ENCODE measurements around the gene POLDIP3.
"Not testable (repeated sequence)": the region's sequence is repeated elsewhere in the genome, so short reads cannot be mapped to it uniquely, and the experiment has no call there.

POLDIP3 gene

GRCh38 chr22:42577141-42577540 is 37.5 kb downstream of the POLDIP3 start:
- not testable (repeated sequence) for H3K9me3 ChIP-seq (ENCODE audit: control insufficient read depth in 2 of 2, low read length in 2 of 2); H3K9ac ChIP-seq (ENCODE audit: low read depth in 1 of 2, low read length in 2 of 2); H3K4me1 ChIP-seq (ENCODE audit: control insufficient read depth in 2 of 2, insufficient read depth in 2 of 2, low read length in 2 of 2); H3K4me3 ChIP-seq (ENCODE audit: low read length in 2 of 2); H3K27ac ChIP-seq (ENCODE audit: low read depth in 2 of 2, low read length in 2 of 2); H3K27me3 ChIP-seq (ENCODE audit: control insufficient read depth in 2 of 2, insufficient read depth in 2 of 2, low read length in 2 of 2)
- H3K36me3 ChIP-seq (ENCODE audit: control insufficient read depth in 2 of 2, insufficient read depth in 2 of 2, low read length in 2 of 2) = peaks cover 9 to 20% of the 10 kb centered on the region in 2 donors

GRCh38 chr22:42575996-42576574 is 38.6 kb downstream of the POLDIP3 start:
- not testable (repeated sequence) for H3K4me3 ChIP-seq (ENCODE audit: low read length in 2 of 2); H3K27ac ChIP-seq (ENCODE audit: low read depth in 2 of 2, low read length in 2 of 2); H3K27me3 ChIP-seq (ENCODE audit: control insufficient read depth in 2 of 2, insufficient read depth in 2 of 2, low read length in 2 of 2); H3K4me1 ChIP-seq (ENCODE audit: control insufficient read depth in 2 of 2, insufficient read depth in 2 of 2, low read length in 2 of 2); H3K9ac ChIP-seq (ENCODE audit: low read depth in 1 of 2, low read length in 2 of 2); H3K9me3 ChIP-seq (ENCODE audit: control insufficient read depth in 2 of 2, low read length in 2 of 2)
- peaks cover 9 to 20% of the 10 kb centered on the region in 2 donors for H3K36me3 ChIP-seq (ENCODE audit: control insufficient read depth in 2 of 2, insufficient read depth in 2 of 2, low read length in 2 of 2)

- H3K9me3 ChIP-seq (ENCODE audit: control insufficient read depth in 2 of 2, low read length in 2 of 2); H3K4me1 ChIP-seq (ENCODE audit: control insufficient read depth in 2 of 2, insufficient read depth in 2 of 2, low read length in 2 of 2); H3K4me3 ChIP-seq (ENCODE audit: low read length in 2 of 2); H3K9ac ChIP-seq (ENCODE audit: low read depth in 1 of 2, low read length in 2 of 2); H3K27ac ChIP-seq (ENCODE audit: low read depth in 2 of 2, low read length in 2 of 2); H3K27me3 ChIP-seq (ENCODE audit: control insufficient read depth in 2 of 2, insufficient read depth in 2 of 2, low read length in 2 of 2): not testable (repeated sequence)
- peaks cover 9 to 20% of the 10 kb centered on the region in 2 donors for H3K36me3 ChIP-seq (ENCODE audit: control insufficient read depth in 2 of 2, insufficient read depth in 2 of 2, low read length in 2 of 2)
Measured at GRCh38 chr22:42574468-42574867, 40.2 kb downstream of the POLDIP3 start.

- not testable (repeated sequence) for H3K9me3 ChIP-seq (ENCODE audit: control insufficient read depth in 2 of 2, low read length in 2 of 2); H3K9ac ChIP-seq (ENCODE audit: low read depth in 1 of 2, low read length in 2 of 2); H3K4me1 ChIP-seq (ENCODE audit: control insufficient read depth in 2 of 2, insufficient read depth in 2 of 2, low read length in 2 of 2); H3K27me3 ChIP-seq (ENCODE audit: control insufficient read depth in 2 of 2, insufficient read depth in 2 of 2, low read length in 2 of 2); H3K27ac ChIP-seq (ENCODE audit: low read depth in 2 of 2, low read length in 2 of 2); H3K4me3 ChIP-seq (ENCODE audit: low read length in 2 of 2)
- H3K36me3 ChIP-seq (ENCODE audit: control insufficient read depth in 2 of 2, insufficient read depth in 2 of 2, low read length in 2 of 2) = peaks cover 9 to 20% of the 10 kb centered on the region in 2 donors
Measured at GRCh38 chr22:42574046-42574445, 40.6 kb downstream of the POLDIP3 start.

- not testable (repeated sequence) for H3K27ac ChIP-seq (ENCODE audit: low read depth in 2 of 2, low read length in 2 of 2); H3K27me3 ChIP-seq (ENCODE audit: control insufficient read depth in 2 of 2, insufficient read depth in 2 of 2, low read length in 2 of 2); H3K9ac ChIP-seq (ENCODE audit: low read depth in 1 of 2, low read length in 2 of 2); H3K36me3 ChIP-seq (ENCODE audit: control insufficient read depth in 2 of 2, insufficient read depth in 2 of 2, low read length in 2 of 2); H3K9me3 ChIP-seq (ENCODE audit: control insufficient read depth in 2 of 2, low read length in 2 of 2); H3K4me3 ChIP-seq (ENCODE audit: low read length in 2 of 2); H3K4me1 ChIP-seq (ENCODE audit: control insufficient read depth in 2 of 2, insufficient read depth in 2 of 2, low read length in 2 of 2)
Measured at GRCh38 chr22:42571068-42571467, 43.6 kb downstream of the POLDIP3 start.

GRCh38 chr22:42570580-42570979 is 44.1 kb downstream of the POLDIP3 start:
- H3K4me1 ChIP-seq (ENCODE audit: control insufficient read depth in 2 of 2, insufficient read depth in 2 of 2, low read length in 2 of 2); H3K27me3 ChIP-seq (ENCODE audit: control insufficient read depth in 2 of 2, insufficient read depth in 2 of 2, low read length in 2 of 2); H3K4me3 ChIP-seq (ENCODE audit: low read length in 2 of 2); H3K9ac ChIP-seq (ENCODE audit: low read depth in 1 of 2, low read length in 2 of 2); H3K9me3 ChIP-seq (ENCODE audit: control insufficient read depth in 2 of 2, low read length in 2 of 2); H3K27ac ChIP-seq (ENCODE audit: low read depth in 2 of 2, low read length in 2 of 2); H3K36me3 ChIP-seq (ENCODE audit: control insufficient read depth in 2 of 2, insufficient read depth in 2 of 2, low read length in 2 of 2): not testable (repeated sequence)

- not testable (repeated sequence) for H3K27ac ChIP-seq (ENCODE audit: low read depth in 2 of 2, low read length in 2 of 2); H3K36me3 ChIP-seq (ENCODE audit: control insufficient read depth in 2 of 2, insufficient read depth in 2 of 2, low read length in 2 of 2); H3K27me3 ChIP-seq (ENCODE audit: control insufficient read depth in 2 of 2, insufficient read depth in 2 of 2, low read length in 2 of 2); H3K9me3 ChIP-seq (ENCODE audit: control insufficient read depth in 2 of 2, low read length in 2 of 2); H3K4me1 ChIP-seq (ENCODE audit: control insufficient read depth in 2 of 2, insufficient read depth in 2 of 2, low read length in 2 of 2); H3K4me3 ChIP-seq (ENCODE audit: low read length in 2 of 2); H3K9ac ChIP-seq (ENCODE audit: low read depth in 1 of 2, low read length in 2 of 2)
Measured at GRCh38 chr22:42567950-42568349, 46.7 kb downstream of the POLDIP3 start.

- H3K27ac ChIP-seq (ENCODE audit: low read depth in 2 of 2, low read length in 2 of 2) = no peak overlapping the region
- H3K4me3 ChIP-seq (ENCODE audit: low read length in 2 of 2) = no peak overlapping the region
- no peaks in the 10 kb centered on the region for H3K27me3 ChIP-seq (ENCODE audit: control insufficient read depth in 2 of 2, insufficient read depth in 2 of 2, low read length in 2 of 2)
- no peaks in the 10 kb centered on the region for H3K9me3 ChIP-seq (ENCODE audit: control insufficient read depth in 2 of 2, low read length in 2 of 2)
- no peak overlapping the region for H3K9ac ChIP-seq (ENCODE audit: low read depth in 1 of 2, low read length in 2 of 2)
- peaks cover 0 to 7% of the 10 kb centered on the region in 2 donors for H3K4me1 ChIP-seq (ENCODE audit: control insufficient read depth in 2 of 2, insufficient read depth in 2 of 2, low read length in 2 of 2)
- H3K36me3 ChIP-seq (ENCODE audit: control insufficient read depth in 2 of 2, insufficient read depth in 2 of 2, low read length in 2 of 2) = no peaks in the 10 kb centered on the region
Measured at GRCh38 chr22:42565956-42566355, 48.7 kb downstream of the POLDIP3 start.

GRCh38 chr22:42564699-42565098 is 50.0 kb downstream of the POLDIP3 start:
- no peaks in the 10 kb centered on the region for H3K27me3 ChIP-seq (ENCODE audit: control insufficient read depth in 2 of 2, insufficient read depth in 2 of 2, low read length in 2 of 2)
- H3K27ac ChIP-seq (ENCODE audit: low read depth in 2 of 2, low read length in 2 of 2) = no peak overlapping the region
- no peak overlapping the region for H3K9ac ChIP-seq (ENCODE audit: low read depth in 1 of 2, low read length in 2 of 2)
- peaks cover 0 to 7% of the 10 kb centered on the region in 2 donors for H3K4me1 ChIP-seq (ENCODE audit: control insufficient read depth in 2 of 2, insufficient read depth in 2 of 2, low read length in 2 of 2)
- no peaks in the 10 kb centered on the region for H3K36me3 ChIP-seq (ENCODE audit: control insufficient read depth in 2 of 2, insufficient read depth in 2 of 2, low read length in 2 of 2)
- no peak overlapping the region for H3K4me3 ChIP-seq (ENCODE audit: low read length in 2 of 2)
- no peaks in the 10 kb centered on the region for H3K9me3 ChIP-seq (ENCODE audit: control insufficient read depth in 2 of 2, low read length in 2 of 2)

- H3K9ac ChIP-seq (ENCODE audit: low read depth in 1 of 2, low read length in 2 of 2); H3K4me3 ChIP-seq (ENCODE audit: low read length in 2 of 2); H3K4me1 ChIP-seq (ENCODE audit: control insufficient read depth in 2 of 2, insufficient read depth in 2 of 2, low read length in 2 of 2); H3K27ac ChIP-seq (ENCODE audit: low read depth in 2 of 2, low read length in 2 of 2); H3K36me3 ChIP-seq (ENCODE audit: control insufficient read depth in 2 of 2, insufficient read depth in 2 of 2, low read length in 2 of 2); H3K27me3 ChIP-seq (ENCODE audit: control insufficient read depth in 2 of 2, insufficient read depth in 2 of 2, low read length in 2 of 2); H3K9me3 ChIP-seq (ENCODE audit: control insufficient read depth in 2 of 2, low read length in 2 of 2): not testable (repeated sequence)
Measured at GRCh38 chr22:42563943-42564342, 50.7 kb downstream of the POLDIP3 start.

GRCh38 chr22:42562684-42563083 is 52.0 kb downstream of the POLDIP3 start:
- Histone ChIP-seq H3K4me1 (ENCODE audit: control insufficient read depth in 2 of 2, insufficient read depth in 2 of 2, low read length in 2 of 2) (peaks cover 0 to 7% of the 10 kb centered on the region in 2 donors), H3K4me3 (ENCODE audit: low read length in 2 of 2) (no peak overlapping the region), H3K27ac (ENCODE audit: low read depth in 2 of 2, low read length in 2 of 2) (no peak overlapping the region), H3K27me3 (ENCODE audit: control insufficient read depth in 2 of 2, insufficient read depth in 2 of 2, low read length in 2 of 2) (no peaks in the 10 kb centered on the region), H3K9ac (ENCODE audit: low read depth in 1 of 2, low read length in 2 of 2) (no peak overlapping the region), H3K36me3 (ENCODE audit: control insufficient read depth in 2 of 2, insufficient read depth in 2 of 2, low read length in 2 of 2) (no peaks in the 10 kb centered on the region), H3K9me3 (ENCODE audit: control insufficient read depth in 2 of 2, low read length in 2 of 2) (no peaks in the 10 kb centered on the region)
